ENCODE measurements around the gene ABCC8.
A peak's percentile ranks its signal among the peaks of the same experiment; 100 is the strongest.

The ABCC8 gene

GRCh38 chr11:17516551-17517150 is 40.0 kb upstream of the ABCC8 start:
- ATAC-seq = no peak
- no peak for TF ChIP-seq PATZ1 (CRISPR knock-in tag; IDR thresholded peaks at IDR 0.05; ENCODE audit: borderline replicate concordance)
- TF ChIP-seq GLIS3 (CRISPR knock-in tag; IDR thresholded peaks at IDR 0.05) = no peak
- no peak for TF ChIP-seq SNAI2 (CRISPR knock-in tag; IDR thresholded peaks at IDR 0.05)
- no peak for TF ChIP-seq PPARA (CRISPR knock-in tag; IDR thresholded peaks at IDR 0.05; ENCODE audit: borderline replicate concordance)
- TF ChIP-seq ZNF8 (CRISPR knock-in tag; IDR thresholded peaks at IDR 0.05) = no peak
- no peak for TF ChIP-seq CSRNP3 (CRISPR knock-in tag; IDR thresholded peaks at IDR 0.05)
- TF ChIP-seq OSR1 (CRISPR knock-in tag; IDR thresholded peaks at IDR 0.05) = no peak
- no peak for TF ChIP-seq ARNTL (CRISPR knock-in tag; IDR thresholded peaks at IDR 0.05; ENCODE audit: borderline replicate concordance, low read depth)
- no peak for TF ChIP-seq ZNF70 (CRISPR knock-in tag; IDR thresholded peaks at IDR 0.05)

DNA sequence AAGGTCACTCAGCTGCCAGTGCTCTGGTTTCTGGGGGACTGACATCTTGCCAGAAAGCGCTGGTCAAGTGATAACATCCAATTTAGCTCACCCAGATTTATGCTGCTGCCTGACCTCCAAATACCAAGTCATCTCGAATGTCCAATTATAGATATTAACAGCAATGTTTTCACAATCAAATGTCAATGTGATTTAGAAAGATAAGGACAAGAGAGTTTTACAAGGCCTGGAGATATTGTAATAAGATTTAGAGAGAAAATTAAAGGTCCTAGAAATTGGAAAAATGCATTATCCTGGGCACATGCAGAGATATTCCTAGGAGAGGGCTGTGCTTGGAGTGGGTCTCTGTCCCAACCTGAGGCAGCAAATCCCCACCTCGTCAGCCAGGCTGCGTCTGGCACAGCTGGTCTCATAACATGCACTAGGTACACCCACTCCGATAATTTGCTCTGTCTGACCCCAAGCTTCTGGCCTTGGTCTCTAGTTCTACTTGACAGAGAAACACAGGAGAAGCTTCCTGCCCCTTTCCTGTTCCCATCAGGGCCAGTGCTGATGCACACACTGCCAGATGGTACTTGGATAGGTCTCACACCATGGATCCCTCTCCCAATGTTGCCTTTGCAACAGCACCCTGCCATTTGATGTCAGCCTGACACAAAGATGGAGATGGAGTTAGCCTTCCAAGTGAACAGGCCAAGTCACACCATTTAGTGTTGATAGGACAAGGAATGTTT is 39.0 kb upstream of the ABCC8 start:
- TF ChIP-seq CSDC2 (CRISPR knock-in tag; IDR thresholded peaks at IDR 0.05) (no peak), ZFP3 (CRISPR knock-in tag; IDR thresholded peaks at IDR 0.05) (no peak; the same call in 1 of the 2 replicates), ZC3H10 (CRISPR knock-in tag; IDR thresholded peaks at IDR 0.05) (no peak), TSHZ2 (CRISPR knock-in tag; IDR thresholded peaks at IDR 0.05) (peak; percentile 100), ESRRG (CRISPR knock-in tag; IDR thresholded peaks at IDR 0.05) (peak; percentile 78; the same call in 1 of the 2 replicates), CSRNP3 (CRISPR knock-in tag; IDR thresholded peaks at IDR 0.05) (peak; percentile 74; the same call in 1 of the 2 replicates), PPARA (CRISPR knock-in tag; IDR thresholded peaks at IDR 0.05; ENCODE audit: borderline replicate concordance) (peak; percentile 53; the same call in 1 of the 2 replicates), PATZ1 (CRISPR knock-in tag; IDR thresholded peaks at IDR 0.05; ENCODE audit: borderline replicate concordance) (0 out of 2 replicates have a peak, but pooled peaks have one; percentile 65), RARB (CRISPR knock-in tag; IDR thresholded peaks at IDR 0.05) (no peak), SNAI2 (CRISPR knock-in tag; IDR thresholded peaks at IDR 0.05) (0 out of 2 replicates have a peak, but pooled peaks have one; percentile 62), ISL1 (CRISPR knock-in tag; IDR thresholded peaks at IDR 0.05) (peak; percentile 96), CREB5 (CRISPR knock-in tag; IDR thresholded peaks at IDR 0.05; ENCODE audit: low read depth) (peak; percentile 77; the same call in 1 of the 2 replicates), OSR1 (CRISPR knock-in tag; IDR thresholded peaks at IDR 0.05) (no peak), TCF4 (CRISPR knock-in tag; IDR thresholded peaks at IDR 0.05; ENCODE audit: borderline replicate concordance) (peak; percentile 99), ZFP30 (CRISPR knock-in tag; IDR thresholded peaks at IDR 0.05) (no peak), ZNF8 (CRISPR knock-in tag; IDR thresholded peaks at IDR 0.05) (0 out of 2 replicates have a peak, but pooled peaks have one; percentile 12), BACH2 (CRISPR knock-in tag; IDR thresholded peaks at IDR 0.05; ENCODE audit: borderline replicate concordance) (peak; percentile 47; the same call in 1 of the 2 replicates), ARNTL (CRISPR knock-in tag; IDR thresholded peaks at IDR 0.05; ENCODE audit: borderline replicate concordance, low read depth) (no peak)
- TF ChIP-seq, protein P1, sequence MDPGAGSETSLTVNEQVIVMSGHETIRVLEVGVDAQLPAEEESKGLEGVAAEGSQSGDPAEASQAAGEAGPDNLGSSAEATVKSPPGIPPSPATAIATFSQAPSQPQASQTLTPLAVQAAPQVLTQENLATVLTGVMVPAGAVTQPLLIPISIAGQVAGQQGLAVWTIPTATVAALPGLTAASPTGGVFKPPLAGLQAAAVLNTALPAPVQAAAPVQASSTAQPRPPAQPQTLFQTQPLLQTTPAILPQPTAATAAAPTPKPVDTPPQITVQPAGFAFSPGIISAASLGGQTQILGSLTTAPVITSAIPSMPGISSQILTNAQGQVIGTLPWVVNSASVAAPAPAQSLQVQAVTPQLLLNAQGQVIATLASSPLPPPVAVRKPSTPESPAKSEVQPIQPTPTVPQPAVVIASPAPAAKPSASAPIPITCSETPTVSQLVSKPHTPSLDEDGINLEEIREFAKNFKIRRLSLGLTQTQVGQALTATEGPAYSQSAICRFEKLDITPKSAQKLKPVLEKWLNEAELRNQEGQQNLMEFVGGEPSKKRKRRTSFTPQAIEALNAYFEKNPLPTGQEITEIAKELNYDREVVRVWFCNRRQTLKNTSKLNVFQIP (CRISPR knock-in tag; IDR thresholded peaks at IDR 0.05; ENCODE audit: borderline replicate concordance, low read depth) = no peak
- ATAC-seq = peak; percentile 51; the same call in 2 of the 3 replicates

Measured in SK-N-SH treated with all-trans-retinoic acid at 6 μM for 48 hours (cell line).